Measurements from ENCODE around the gene CYBA.

The CYBA gene

GRCh38 chr16:88661468-88661867 is 10.6 kb upstream of the CYBA start:
- DNase-seq (ENCODE audit: low spot score) = no peak

GRCh38 chr16:88659160-88659559 is 8.3 kb upstream of the CYBA start:
- no peak for DNase-seq (ENCODE audit: low spot score)

GRCh38 chr16:88658714-88659113 is 7.9 kb upstream of the CYBA start:
- no peak for DNase-seq (ENCODE audit: low spot score)

GRCh38 chr16:88657371-88657770 is 6.5 kb upstream of the CYBA start:
- DNase-seq (ENCODE audit: low spot score) = no peak

GRCh38 chr16:88656291-88656980 is 5.6 kb upstream of the CYBA start:
- DNase-seq (ENCODE audit: low spot score) = no peak

GRCh38 chr16:88655733-88656281 is 5.0 kb upstream of the CYBA start:
- DNase-seq (ENCODE audit: low spot score) = no peak

GRCh38 chr16:88655053-88655732 is 4.3 kb upstream of the CYBA start:
- no peak for DNase-seq (ENCODE audit: low spot score)

- no peak for DNase-seq (ENCODE audit: low spot score)
These were observed 3.7 kb upstream of the CYBA start for GRCh38 chr16:88654363-88655052.

- no peak for DNase-seq (ENCODE audit: low spot score)
These were observed 2.9 kb upstream of the CYBA start for GRCh38 chr16:88653596-88654362.

GRCh38 chr16:88653101-88653500 is 2.2 kb upstream of the CYBA start:
- no peak for DNase-seq (ENCODE audit: low spot score)

GRCh38 chr16:88652762-88653063 is 1.9 kb upstream of the CYBA start:
- no peak for DNase-seq (ENCODE audit: low spot score)

- no peak for DNase-seq (ENCODE audit: low spot score)
These were observed 1.3 kb upstream of the CYBA start for GRCh38 chr16:88651989-88652761.

- DNase-seq (ENCODE audit: low spot score) = no peak
These were observed 579 bp upstream of the CYBA start for GRCh38 chr16:88651276-88651988.

GRCh38 chr16:88649924-88650748 is 717 bp downstream of the CYBA start:
- peak; percentile 76 for DNase-seq (ENCODE audit: low spot score)

GRCh38 chr16:88649195-88649923 is 1.5 kb downstream of the CYBA start:
- no peak for DNase-seq (ENCODE audit: low spot score)

- no peak for DNase-seq (ENCODE audit: low spot score)
These were observed 3.4 kb downstream of the CYBA start for GRCh38 chr16:88647178-88648070.

GRCh38 chr16:88646345-88647034 is 4.4 kb downstream of the CYBA start:
- no peak for DNase-seq (ENCODE audit: low spot score)

- DNase-seq (ENCODE audit: low spot score) = no peak
These were observed 4.9 kb downstream of the CYBA start for GRCh38 chr16:88645941-88646340.

Data from AG20443 (cell line).